Measurements from ENCODE around the gene SMG9. TPM values are rescaled to one million over a fixed set of nuclear protein-coding genes. Genes with fewer than 3 reads are reported as not detected.

SMG9 gene
- total and polyA plus RNA-seq, 2 of the 13 experiments (the other 11 are each of a cell fraction or from before 2014, with no cell fraction given), result 16.1 to 18.7 TPM

DNA sequence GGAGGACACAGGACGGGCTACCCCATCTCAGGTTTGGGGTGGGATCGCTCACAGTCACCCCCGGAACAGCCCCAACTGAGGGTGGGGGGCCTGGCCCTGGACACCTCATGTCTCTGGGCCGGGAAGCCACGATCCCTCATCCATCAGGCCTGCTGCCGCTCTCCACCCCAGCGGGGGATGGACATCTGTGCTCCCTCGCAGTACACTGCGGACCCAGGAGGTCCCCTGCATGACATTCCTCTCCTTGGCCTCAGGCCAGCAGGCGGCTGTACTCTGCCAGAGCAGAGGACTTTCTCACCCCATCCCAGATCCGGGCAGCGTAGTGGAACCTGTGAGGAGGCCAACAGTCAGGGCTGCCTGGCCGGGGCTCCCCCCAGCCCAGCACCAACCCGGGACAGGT, 23.4 kb downstream of the SMG9 start:
- Histone ChIP-seq H3K9me3 (ENCODE audit: low read length) (no peaks in the 10 kb centered on the region), H3K27ac (ENCODE audit: extremely low read length, insufficient read depth, low read length) (no peak overlapping the region), H3K36me3 (replicated peaks in 1 of 2; ENCODE audit: control insufficient read depth in 1 of 2, insufficient read depth in 2 of 2, low read length in 2 of 2) (peaks cover 13 to 48% of the 10 kb centered on the region in 2 experiments; a peak in 4 of 5 replicates), H2AFZ (ENCODE audit: low read length) (no peak overlapping the region), H3K4me2 (ENCODE audit: low read depth, low read length) (no peak overlapping the region), H3K27me3 (ENCODE audit: control insufficient read depth in 1 of 2, insufficient read depth in 2 of 2, low read length in 2 of 2) (no peaks in the 10 kb centered on the region), H4K20me1 (ENCODE audit: insufficient read depth, low read length) (no peaks in the 10 kb centered on the region), H3K4me3 (replicated peaks in 1 of 3; ENCODE audit: insufficient read depth in 1 of 3, low read depth in 2 of 3, low read length in 3 of 3) (no peak overlapping the region), H3K4me1 (ENCODE audit: insufficient read depth, low read length) (no peaks in the 10 kb centered on the region), H3K79me2 (ENCODE audit: insufficient read depth, low read length) (no peaks in the 10 kb centered on the region), H3K9ac (ENCODE audit: insufficient read depth, low read depth, low read length) (no peak overlapping the region)
- TF ChIP-seq REPIN1 (CRISPR knock-in tag; IDR thresholded peaks at IDR 0.05; ENCODE audit: borderline replicate concordance, low read depth) (no peak), AGO2 (optimal IDR thresholded peaks at IDR 0.05; ENCODE audit: low read depth, low read length) (peak; percentile 45)
- in situ Hi-C loops (cut with HindIII; ENCODE audit: extremely low pct_ligation_motif_present, low pct_unique_long_range_greater_than_20kb) (no loop called here), intact Hi-C loops (cut with micrococcal nuclease; ENCODE audit: unreplicated experiment) (no loop called here)
- FAIRE-seq, result no peak
- no peak for ATAC-seq
- DNase-seq (ENCODE audit: low spot score), result no peak
- CTCF ChIA-PET (ENCODE audit: low intra/inter-chr PET ratio, low total read pairs), result no interaction called here
- POLR2A ChIA-PET, result no interaction called here
- WGBS (ENCODE audit: low lambda C conversion rate), result 100% methylated on average over 3 of the region's 14 CpGs
- no TSS peak for BruUV-seq (replicated peaks)

DNA sequence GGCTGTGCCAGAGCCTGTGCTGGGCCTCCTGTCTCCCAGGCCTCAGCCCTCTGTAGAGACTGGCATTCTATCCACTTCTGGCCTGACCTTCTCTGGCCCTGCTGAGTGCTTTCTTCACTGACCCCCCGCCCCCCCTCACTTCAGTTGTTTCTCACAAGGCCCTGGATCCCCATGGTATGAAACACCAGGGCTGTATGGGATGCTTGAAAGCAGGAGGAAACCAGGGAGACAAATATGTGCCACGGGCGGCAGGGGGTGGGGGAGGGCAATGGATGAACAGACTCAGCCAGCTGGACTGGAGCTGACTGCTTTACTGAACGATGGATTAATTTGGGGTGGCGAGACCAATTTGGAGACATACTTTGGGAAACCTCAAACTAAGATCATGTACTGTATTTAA, 24.8 kb downstream of the SMG9 start:
- POLR2A ChIA-PET, result no interaction called here
- intact Hi-C loops (cut with micrococcal nuclease; ENCODE audit: unreplicated experiment), result no loop called here
- CTCF ChIA-PET (ENCODE audit: low intra/inter-chr PET ratio, low total read pairs), result no interaction called here

More for the DNA sequence above, 24.8 kb downstream of the SMG9 start:
- peaks cover 13 to 40% of the 10 kb centered on the region in 2 experiments; a peak in 4 of 5 replicates for H3K36me3 ChIP-seq (replicated peaks in 1 of 2; ENCODE audit: control insufficient read depth in 1 of 2, insufficient read depth in 2 of 2, low read length in 2 of 2)
- no peak overlapping the region for H3K4me2 ChIP-seq (ENCODE audit: low read depth, low read length)
- H3K79me2 ChIP-seq (ENCODE audit: insufficient read depth, low read length), result no peaks in the 10 kb centered on the region
- no peaks in the 10 kb centered on the region for H3K27me3 ChIP-seq (ENCODE audit: control insufficient read depth in 1 of 2, insufficient read depth in 2 of 2, low read length in 2 of 2)
- H3K9me3 ChIP-seq (ENCODE audit: low read length), result no peaks in the 10 kb centered on the region
- ATAC-seq (no peak), FAIRE-seq (no peak), DNase-seq (ENCODE audit: low spot score) (no peak)
- no peak overlapping the region for H2AFZ ChIP-seq (ENCODE audit: low read length)
- no TSS peak for BruUV-seq (replicated peaks)
- no peak overlapping the region for H3K9ac ChIP-seq (ENCODE audit: insufficient read depth, low read depth, low read length)
- in situ Hi-C loops (cut with HindIII; ENCODE audit: extremely low pct_ligation_motif_present, low pct_unique_long_range_greater_than_20kb), result no loop called here
- WGBS (ENCODE audit: low lambda C conversion rate), result 100% methylated on average over 4 of the region's 5 CpGs
- H4K20me1 ChIP-seq (ENCODE audit: insufficient read depth, low read length), result no peaks in the 10 kb centered on the region
- H3K4me1 ChIP-seq (ENCODE audit: insufficient read depth, low read length), result no peaks in the 10 kb centered on the region
- TF ChIP-seq, protein P1, sequence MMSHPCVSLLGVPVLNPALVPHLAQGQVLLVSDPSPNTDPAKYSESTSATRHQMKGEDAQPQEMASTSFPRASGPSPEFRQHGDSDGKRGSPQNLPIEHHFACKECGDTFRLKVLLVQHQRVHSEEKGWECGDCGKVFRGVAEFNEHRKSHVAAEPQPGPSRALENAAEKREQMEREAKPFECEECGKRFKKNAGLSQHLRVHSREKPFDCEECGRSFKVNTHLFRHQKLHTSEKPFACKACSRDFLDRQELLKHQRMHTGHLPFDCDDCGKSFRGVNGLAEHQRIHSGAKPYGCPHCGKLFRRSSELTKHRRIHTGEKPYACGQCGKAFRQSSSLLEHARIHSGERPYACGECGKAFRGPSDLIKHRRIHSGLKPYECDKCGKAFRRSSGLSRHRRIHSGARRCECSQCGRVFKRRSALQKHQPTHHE (CRISPR knock-in tag; IDR thresholded peaks at IDR 0.05; ENCODE audit: borderline replicate concordance), result no peak
- TF ChIP-seq, protein P2, sequence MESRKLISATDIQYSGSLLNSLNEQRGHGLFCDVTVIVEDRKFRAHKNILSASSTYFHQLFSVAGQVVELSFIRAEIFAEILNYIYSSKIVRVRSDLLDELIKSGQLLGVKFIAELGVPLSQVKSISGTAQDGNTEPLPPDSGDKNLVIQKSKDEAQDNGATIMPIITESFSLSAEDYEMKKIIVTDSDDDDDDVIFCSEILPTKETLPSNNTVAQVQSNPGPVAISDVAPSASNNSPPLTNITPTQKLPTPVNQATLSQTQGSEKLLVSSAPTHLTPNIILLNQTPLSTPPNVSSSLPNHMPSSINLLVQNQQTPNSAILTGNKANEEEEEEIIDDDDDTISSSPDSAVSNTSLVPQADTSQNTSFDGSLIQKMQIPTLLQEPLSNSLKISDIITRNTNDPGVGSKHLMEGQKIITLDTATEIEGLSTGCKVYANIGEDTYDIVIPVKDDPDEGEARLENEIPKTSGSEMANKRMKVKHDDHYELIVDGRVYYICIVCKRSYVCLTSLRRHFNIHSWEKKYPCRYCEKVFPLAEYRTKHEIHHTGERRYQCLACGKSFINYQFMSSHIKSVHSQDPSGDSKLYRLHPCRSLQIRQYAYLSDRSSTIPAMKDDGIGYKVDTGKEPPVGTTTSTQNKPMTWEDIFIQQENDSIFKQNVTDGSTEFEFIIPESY (CRISPR knock-in tag; IDR thresholded peaks at IDR 0.05), result no peak
- no peak overlapping the region for H3K27ac ChIP-seq (ENCODE audit: extremely low read length, insufficient read depth, low read length)
- H3K4me3 ChIP-seq (replicated peaks in 1 of 3; ENCODE audit: insufficient read depth in 1 of 3, low read depth in 2 of 3, low read length in 3 of 3), result no peak overlapping the region

Measured in HepG2 (cell line).